H9 (cell line): ENCODE measurements around the gene SDK1. TPM values are rescaled to one million over a fixed set of nuclear protein-coding genes. Genes with fewer than 3 reads are reported as not detected.

ENCODE experiments used
- DNase-seq: peaks from one replicate; pipeline ENCODE4 v3.0.0-alpha.2; 2017
- H2AFZ ChIP-seq: one replicate; pipeline ENCODE4 v1.6.1; 2013; ENCODE audit warnings: mild to moderate bottlenecking, low read length, control low read depth, moderate library complexity
- H2AK5ac ChIP-seq: 2 replicates; pipeline ENCODE4 v1.6.1; 2013; ENCODE audit warnings: low read length, control low read depth, mixed read lengths; ENCODE audit not compliant: insufficient read length
- H2BK120ac ChIP-seq: one replicate; pipeline ENCODE4 v1.6.1; 2013; ENCODE audit warnings: low read depth, mild to moderate bottlenecking, low read length, control low read depth, inconsistent platforms; ENCODE audit not compliant: poor library complexity, severe bottlenecking
- H2BK12ac ChIP-seq: 2 replicates; pipeline ENCODE4 v1.6.1; 2013; ENCODE audit warnings: low read length, control low read depth, mixed read lengths, low read depth; ENCODE audit not compliant: insufficient read length
- H2BK15ac ChIP-seq: 2 replicates; pipeline ENCODE4 v1.6.1; 2013; ENCODE audit warnings: low read depth, low read length, control low read depth
- H2BK20ac ChIP-seq: one replicate; pipeline ENCODE4 v1.6.1; 2013; ENCODE audit warnings: low read depth, mild to moderate bottlenecking, low read length, control low read depth, inconsistent platforms; ENCODE audit not compliant: poor library complexity, severe bottlenecking
- H2BK5ac ChIP-seq: 2 replicates; pipeline ENCODE4 v1.6.1; 2013; ENCODE audit warnings: low read length, control low read depth, mixed read lengths; ENCODE audit not compliant: insufficient read length
- H3K14ac ChIP-seq: 2 replicates; pipeline ENCODE4 v1.6.1; 2013; ENCODE audit warnings: low read length, control low read depth; ENCODE audit not compliant: insufficient read depth
- H3K18ac ChIP-seq: 2 replicates; pipeline ENCODE4 v1.6.1; 2013; ENCODE audit warnings: low read depth, mild to moderate bottlenecking, mixed read lengths, low read length, control low read depth; ENCODE audit not compliant: insufficient read length
- H3K23ac ChIP-seq: 2 replicates; pipeline ENCODE4 v1.6.1; 2013; ENCODE audit warnings: low read length, control low read depth, mixed read lengths, low read depth; ENCODE audit not compliant: insufficient read length
- H3K23me2 ChIP-seq: 2 replicates; pipeline ENCODE4 v1.6.1; 2013; ENCODE audit warnings: low read depth, mild to moderate bottlenecking, mixed read lengths, low read length, control low read depth; ENCODE audit not compliant: insufficient read length, poor library complexity, severe bottlenecking
- H3K27ac ChIP-seq: 2 replicates; pipeline ENCODE4 v1.5.1; 2013; ENCODE audit warnings: low read length, control low read depth, mixed read lengths, low read depth; ENCODE audit not compliant: insufficient read length
- H3K27me3 ChIP-seq: 2 replicates; pipeline ENCODE4 v1.6.1; 2013; ENCODE audit warnings: low read length, control low read depth, inconsistent platforms; ENCODE audit not compliant: insufficient read depth
- H3K4ac ChIP-seq: 2 replicates; pipeline ENCODE4 v1.6.1; 2013; ENCODE audit warnings: low read depth, mild to moderate bottlenecking, control low read depth, inconsistent platforms, low read length, moderate library complexity
- H3K4me1 ChIP-seq: 2 replicates; pipeline ENCODE4 v1.6.1; 2013; ENCODE audit warnings: low read length, control low read depth, inconsistent platforms; ENCODE audit not compliant: insufficient read depth
- H3K4me2 ChIP-seq: 2 replicates; pipeline ENCODE4 v1.6.1; 2013; ENCODE audit warnings: low read length, control low read depth, mixed read lengths; ENCODE audit not compliant: insufficient read length, insufficient read depth
- H3K56ac ChIP-seq: 2 replicates; pipeline ENCODE4 v1.6.1; 2013; ENCODE audit warnings: low read depth, mild to moderate bottlenecking, mixed read lengths, low read length, control low read depth; ENCODE audit not compliant: insufficient read length
- H3K79me1 ChIP-seq: 2 replicates; pipeline ENCODE4 v1.6.1; 2013; ENCODE audit warnings: low read depth, mild to moderate bottlenecking, moderate library complexity, low read length, control low read depth, inconsistent platforms; ENCODE audit not compliant: insufficient read depth, poor library complexity, severe bottlenecking
- H3K79me2 ChIP-seq: 2 replicates; pipeline ENCODE4 v1.6.1; 2013; ENCODE audit warnings: low read length, control low read depth, inconsistent platforms; ENCODE audit not compliant: insufficient read depth
- H3K9ac ChIP-seq: 2 replicates; pipeline ENCODE4 v1.6.1; 2013; ENCODE audit warnings: low read length, control low read depth, mixed read lengths; ENCODE audit not compliant: insufficient read length; ENCODE audit errors: extremely low read depth
- H3K9me3 ChIP-seq: one replicate; pipeline ENCODE4 v1.6.1; 2013; ENCODE audit warnings: low read depth, low read length, inconsistent platforms; ENCODE audit not compliant: control insufficient read depth
- H3T11ph ChIP-seq: one replicate; pipeline ENCODE4 v1.6.1; 2013; ENCODE audit warnings: mild to moderate bottlenecking, low read length, control low read depth, inconsistent platforms
- H4K20me1 ChIP-seq: one replicate; pipeline ENCODE4 v1.6.1; 2013; ENCODE audit not compliant: control insufficient read depth, insufficient read length, insufficient read depth
- H4K5ac ChIP-seq: 2 replicates; pipeline ENCODE4 v1.6.1; 2013; ENCODE audit warnings: low read depth, mild to moderate bottlenecking, mixed read lengths, low read length, control low read depth; ENCODE audit not compliant: insufficient read length
- H4K8ac ChIP-seq: replicated peaks from 2 replicates; pipeline ENCODE4 v1.6.1; 2013; ENCODE audit warnings: low read length, control low read depth, mixed read lengths, low read depth; ENCODE audit not compliant: insufficient read length
- H4K91ac ChIP-seq: 2 replicates; pipeline ENCODE4 v1.6.1; 2013; ENCODE audit warnings: low read depth, mild to moderate bottlenecking, moderate library complexity, mixed read lengths, low read length, control low read depth; ENCODE audit not compliant: insufficient read length
- H3K27ac Mint-ChIP-seq, 3 experiments: 2 replicates in 2 of 3; 3 replicates in 1 of 3; pipeline ENCODE4 v1.8.0; 2020 to 2021; ENCODE audit warnings: mixed read lengths in 3 of 3, mild to moderate bottlenecking in 1 of 3, moderate library complexity in 1 of 3
- H3K27me3 Mint-ChIP-seq: 2 replicates; pipeline ENCODE4 v1.8.0; 2021; ENCODE audit warnings: low read depth, mild to moderate bottlenecking, moderate library complexity, mixed read lengths
- H3K36me3 Mint-ChIP-seq, 3 experiments: 2 replicates in 2 of 3; 3 replicates in 1 of 3; pipeline ENCODE4 v1.8.0; 2020 to 2021; ENCODE audit warnings: low read depth in 3 of 3, mixed read lengths in 3 of 3; ENCODE audit not compliant: insufficient read depth in 1 of 3
- H3K4me1 Mint-ChIP-seq, 2 experiments: 2 replicates each; pipeline ENCODE4 v1.8.0; 2020; ENCODE audit warnings: mixed read lengths in 2 of 2
- H3K4me3 Mint-ChIP-seq, 2 experiments: 2 replicates in 1 of 2; 3 replicates in 1 of 2; pipeline ENCODE4 v1.8.0; 2020 to 2021; ENCODE audit warnings: mild to moderate bottlenecking in 2 of 2, mixed read lengths in 2 of 2, moderate library complexity in 1 of 2
- H3K9me3 Mint-ChIP-seq, 2 experiments: 2 replicates in 1 of 2; 3 replicates in 1 of 2; pipeline ENCODE4 v1.8.0; 2020; ENCODE audit warnings: mild to moderate bottlenecking in 2 of 2, mixed read lengths in 2 of 2, moderate library complexity in 1 of 2
- CTCF ChIP-seq: fragments of 200-600 bp; sonication (generic); conservative IDR thresholded peaks from 3 replicates; pipeline ENCODE4 v1.8.0; 2021; ENCODE audit warnings: antibody characterized with exemption, mild to moderate bottlenecking
- WGBS: extraction: QIAGEN DNeasy Blood & Tissue Kit; methylation state at CpG from one replicate; pipeline ENCODE4 v1.1.7; 2013; ENCODE audit warnings: missing lambda C conversion rate, low lambda C conversion rate, mixed read lengths; ENCODE audit not compliant: insufficient read length; ENCODE audit errors: extremely low coverage; 5-methylcytosine and 5-hydroxymethylcytosine counted together
- total RNA-seq: library from RNA; stranded (reverse); gene quantifications from 2 replicates; pipeline ENCODE4 v1.2.1, GENCODE V29; 2021

The SDK1 gene
- total RNA-seq, 1 experiment from 2014 or later = 8.7 TPM

- Histone ChIP-seq H2BK120ac (no peak overlapping the region), H4K5ac (no peak overlapping the region), H3T11ph (no peak overlapping the region), H3K9me3 (no peaks in the 10 kb centered on the region), H3K27ac (no peak overlapping the region), H3K4me1 (peaks cover 8% of the 10 kb centered on the region; the same call in 1 of the 2 replicates), H2BK20ac (no peak overlapping the region), H3K79me2 (no peaks in the 10 kb centered on the region), H3K27me3 (no peaks in the 10 kb centered on the region), H3K23me2 (no peaks in the 10 kb centered on the region), H3K4ac (no peak overlapping the region), H3K18ac (no peak overlapping the region), H3K14ac (no peak overlapping the region), H2AK5ac (no peak overlapping the region), H2BK12ac (no peak overlapping the region), H2BK15ac (no peak overlapping the region), H4K20me1 (no peaks in the 10 kb centered on the region), H3K56ac (no peak overlapping the region), H3K4me2 (no peak overlapping the region), H3K23ac (no peak overlapping the region), H3K9ac (no peak overlapping the region), H3K79me1 (no peaks in the 10 kb centered on the region), H2BK5ac (no peak overlapping the region), H4K8ac (no peak overlapping the region), H2AFZ (no peak overlapping the region), H4K91ac (no peak overlapping the region)
- Mint-ChIP-seq H3K36me3 (0 out of 7 replicates have a peak, but pooled peaks cover 0 to 1% (median 0%) of the 10 kb centered on the region in 3 experiments), H3K4me1 (peaks cover 23 to 28% of the 10 kb centered on the region in 2 experiments), H3K9me3 (no peaks in the 10 kb centered on the region), H3K27ac (no peak overlapping the region), H3K27me3 (no peaks in the 10 kb centered on the region), H3K4me3 (no peak overlapping the region)
- no peak for TF ChIP-seq CTCF
- 100% methylated on average over 1 of the region's 2 CpGs for WGBS
- no peak for DNase-seq
Measured at GRCh38 chr7:3589752-3590151, 288.7 kb downstream of the SDK1 start.
